ENCODE data around the gene IL1F10. TPM values are rescaled to one million over a fixed set of nuclear protein-coding genes. Genes with fewer than 3 reads are reported as not detected.

IL1F10 gene
- total and polyA plus RNA-seq, 8 donors: not detected

GRCh38 chr2:113114996-113115395 lies 47.2 kb downstream of the IL1F10 start:
- H3K4me1 ChIP-seq: peaks cover 10 to 17% (median 14%) of the 10 kb centered on the region in 4 donors
- WGBS, 5 donors: 71 to 80% (median 75%) methylated on average over 4 of the region's 4 CpGs
- H3K9me3 ChIP-seq: no peaks in the 10 kb centered on the region
- H3K27me3 ChIP-seq: no peaks in the 10 kb centered on the region
- no peak overlapping the region for H3K4me3 ChIP-seq
- H3K36me3 ChIP-seq: no peaks in the 10 kb centered on the region
- intact Hi-C loops (cut with DNase I; ENCODE audit: low total_unique reads): no loop called here
- TF ChIP-seq EP300 (IDR thresholded peaks at IDR 0.05): no peak
- no peak for TF ChIP-seq POLR2A (IDR thresholded peaks at IDR 0.05)
- no peak for TF ChIP-seq POLR2AphosphoS5 (IDR thresholded peaks at IDR 0.05)
- TF ChIP-seq, protein P1, sequence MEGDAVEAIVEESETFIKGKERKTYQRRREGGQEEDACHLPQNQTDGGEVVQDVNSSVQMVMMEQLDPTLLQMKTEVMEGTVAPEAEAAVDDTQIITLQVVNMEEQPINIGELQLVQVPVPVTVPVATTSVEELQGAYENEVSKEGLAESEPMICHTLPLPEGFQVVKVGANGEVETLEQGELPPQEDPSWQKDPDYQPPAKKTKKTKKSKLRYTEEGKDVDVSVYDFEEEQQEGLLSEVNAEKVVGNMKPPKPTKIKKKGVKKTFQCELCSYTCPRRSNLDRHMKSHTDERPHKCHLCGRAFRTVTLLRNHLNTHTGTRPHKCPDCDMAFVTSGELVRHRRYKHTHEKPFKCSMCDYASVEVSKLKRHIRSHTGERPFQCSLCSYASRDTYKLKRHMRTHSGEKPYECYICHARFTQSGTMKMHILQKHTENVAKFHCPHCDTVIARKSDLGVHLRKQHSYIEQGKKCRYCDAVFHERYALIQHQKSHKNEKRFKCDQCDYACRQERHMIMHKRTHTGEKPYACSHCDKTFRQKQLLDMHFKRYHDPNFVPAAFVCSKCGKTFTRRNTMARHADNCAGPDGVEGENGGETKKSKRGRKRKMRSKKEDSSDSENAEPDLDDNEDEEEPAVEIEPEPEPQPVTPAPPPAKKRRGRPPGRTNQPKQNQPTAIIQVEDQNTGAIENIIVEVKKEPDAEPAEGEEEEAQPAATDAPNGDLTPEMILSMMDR (IDR thresholded peaks at IDR 0.05): no peak
- H3K27ac ChIP-seq: no peak overlapping the region
- no peak for DNase-seq

- TF ChIP-seq POLR2A (IDR thresholded peaks at IDR 0.05): no peak
- TF ChIP-seq, protein P1 (IDR thresholded peaks at IDR 0.05): no peak
- TF ChIP-seq POLR2AphosphoS5 (IDR thresholded peaks at IDR 0.05): no peak
- TF ChIP-seq EP300 (IDR thresholded peaks at IDR 0.05): no peak
- WGBS, 5 donors: 61 to 77% (median 69%) methylated on average over 9 to 10 of the region's 10 CpGs
- Histone ChIP-seq H3K36me3 (no peaks in the 10 kb centered on the region), H3K4me1 (peaks cover 10 to 17% (median 14%) of the 10 kb centered on the region in 4 donors), H3K27me3 (no peaks in the 10 kb centered on the region), H3K27ac (peak overlapping the region in 4 of 5 donors; percentile 85 to 94 (median 92)), H3K4me3 (no peak overlapping the region), H3K9me3 (no peaks in the 10 kb centered on the region)
- DNase-seq: no peak
- intact Hi-C loops (cut with DNase I; ENCODE audit: low total_unique reads): no loop called here
Observed at GRCh38 chr2:113116100-113116958, 48.6 kb downstream of the IL1F10 start.

GRCh38 chr2:113117541-113118262 lies 49.9 kb downstream of the IL1F10 start:
- H3K9me3 ChIP-seq: no peaks in the 10 kb centered on the region
- WGBS, 5 donors: 26 to 53% (median 49%) methylated on average over 8 to 9 of the region's 9 CpGs
- H3K27ac ChIP-seq: peak overlapping the region; percentile 76 to 94 (median 91)
- peak in 2 of 3 donors; percentile 80 to 91 for TF ChIP-seq POLR2AphosphoS5 (IDR thresholded peaks at IDR 0.05)
- no peak for TF ChIP-seq EP300 (IDR thresholded peaks at IDR 0.05)
- TF ChIP-seq, protein P1 (IDR thresholded peaks at IDR 0.05): no peak
- TF ChIP-seq POLR2A (IDR thresholded peaks at IDR 0.05): peak in 1 of 4 donors; percentile 21
- peak overlapping the region in 2 of 4 donors; percentile 13 to 21 for H3K4me3 ChIP-seq
- intact Hi-C loops (cut with DNase I; ENCODE audit: low total_unique reads): no loop called here
- H3K27me3 ChIP-seq: no peaks in the 10 kb centered on the region
- peak; percentile 89 to 94 for DNase-seq
- H3K36me3 ChIP-seq: no peaks in the 10 kb centered on the region
- peaks cover 10 to 17% (median 14%) of the 10 kb centered on the region in 4 donors for H3K4me1 ChIP-seq

DNA sequence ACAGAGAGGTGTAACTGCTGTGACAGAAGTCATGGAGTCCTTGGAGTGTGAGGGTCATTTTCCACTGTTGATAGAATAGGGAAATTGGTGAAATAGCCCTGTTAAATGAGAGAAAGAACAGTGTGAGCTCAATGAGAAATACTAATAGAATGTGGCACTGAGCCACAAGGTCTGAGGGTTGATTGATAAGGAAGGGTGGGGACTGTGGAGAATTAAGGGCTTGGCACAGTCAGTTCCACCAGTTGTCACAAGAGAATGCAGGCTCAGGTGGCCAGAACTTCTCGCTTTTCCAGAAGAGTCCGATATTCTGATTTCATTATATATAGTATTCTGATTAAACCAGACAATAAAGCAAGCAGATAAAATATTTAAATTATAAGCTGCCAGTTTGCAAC lies 50.5 kb downstream of the IL1F10 start:
- DNase-seq: peak; percentile 52 to 66
- Histone ChIP-seq H3K36me3 (no peaks in the 10 kb centered on the region), H3K27me3 (no peaks in the 10 kb centered on the region), H3K27ac (peak overlapping the region; percentile 76 to 94 (median 91)), H3K4me1 (peaks cover 10 to 19% (median 14%) of the 10 kb centered on the region in 4 donors), H3K4me3 (peak overlapping the region in 2 of 4 donors; percentile 13 to 21), H3K9me3 (no peaks in the 10 kb centered on the region)
- TF ChIP-seq, protein P1 (IDR thresholded peaks at IDR 0.05): no peak
- TF ChIP-seq POLR2AphosphoS5 (IDR thresholded peaks at IDR 0.05): peak in 2 of 3 donors; percentile 38 to 48
- TF ChIP-seq EP300 (IDR thresholded peaks at IDR 0.05): no peak
- peak in 1 of 4 donors; percentile 32 for TF ChIP-seq POLR2A (IDR thresholded peaks at IDR 0.05)
- 42 to 60% (median 51%) methylated on average over 2 of the region's 2 CpGs for whole genome bisulfite sequencing, 5 donors
- intact Hi-C loops (cut with DNase I; ENCODE audit: low total_unique reads): no loop called here
